MM.1S (cell line): ENCODE results near the gene C4A.
"Not testable (repeated sequence)": the region's sequence is repeated elsewhere in the genome, so short reads cannot be mapped to it uniquely, and the experiment has no call there.

Experiments used
- DNase-seq: peaks from one replicate; pipeline ENCODE4 v3.0.0-alpha.2; 2015
- H2AFZ ChIP-seq: fragments of 300-600 bp; sonication (generic); 2 replicates; pipeline ENCODE4 v1.6.0; 2016; ENCODE audit warnings: antibody characterized with exemption, low read length
- H3F3A ChIP-seq: fragments of 300-600 bp; sonication (generic); 2 replicates; pipeline ENCODE4 v1.6.1; 2016; ENCODE audit warnings: mild to moderate bottlenecking, antibody characterized with exemption, low read length, moderate library complexity, mixed read lengths; ENCODE audit not compliant: insufficient read depth
- H3K27ac ChIP-seq: fragments of 300-600 bp; sonication (generic); 2 replicates; pipeline ENCODE4 v1.5.1; 2016; ENCODE audit warnings: mild to moderate bottlenecking, low read length
- H3K27me3 ChIP-seq: fragments of 300-600 bp; sonication (generic); replicated peaks from 2 replicates; pipeline ENCODE4 v1.6.0; 2016; ENCODE audit warnings: low read length; ENCODE audit not compliant: insufficient read depth
- H3K36me3 ChIP-seq: fragments of 300-600 bp; sonication (generic); replicated peaks from 2 replicates; pipeline ENCODE4 v1.6.1; 2016; ENCODE audit warnings: mild to moderate bottlenecking, low read length, mixed read lengths; ENCODE audit not compliant: insufficient read depth
- H3K4me1 ChIP-seq: fragments of 300-600 bp; sonication (generic); 2 replicates; pipeline ENCODE4 v1.6.1; 2016; ENCODE audit warnings: low read length, mixed read lengths
- H3K4me2 ChIP-seq: fragments of 300-600 bp; sonication (generic); 2 replicates; pipeline ENCODE4 v1.6.0; 2016; ENCODE audit warnings: low read depth, low read length
- H3K4me3 ChIP-seq: fragments of 300-600 bp; sonication (generic); 2 replicates; pipeline ENCODE4 v1.5.1; 2016; ENCODE audit warnings: low read length, mixed read lengths
- H3K79me2 ChIP-seq: fragments of 300-600 bp; sonication (generic); 2 replicates; pipeline ENCODE4 v1.6.1; 2016; ENCODE audit warnings: mixed run types, low read length, mixed read lengths
- H3K9ac ChIP-seq: fragments of 300-600 bp; sonication (generic); 2 replicates; pipeline ENCODE4 v1.6.1; 2016; ENCODE audit warnings: low read length, mixed read lengths
- H3K9me2 ChIP-seq: fragments of 300-600 bp; sonication (generic); replicated peaks from 2 replicates; pipeline ENCODE4 v1.6.1; 2016; ENCODE audit warnings: mild to moderate bottlenecking, low read length, mixed read lengths; ENCODE audit not compliant: insufficient read depth
- H3K9me3 ChIP-seq: fragments of 300-600 bp; sonication (generic); replicated peaks from 2 replicates; pipeline ENCODE4 v1.6.1; 2016; ENCODE audit warnings: mild to moderate bottlenecking, low read length, mixed read lengths; ENCODE audit not compliant: insufficient read depth
- H4K20me1 ChIP-seq: fragments of 300-600 bp; sonication (generic); 2 replicates; pipeline ENCODE4 v1.6.1; 2016; ENCODE audit warnings: mild to moderate bottlenecking, low read length, moderate library complexity, mixed read lengths; ENCODE audit not compliant: insufficient read depth

The C4A gene

DNA sequence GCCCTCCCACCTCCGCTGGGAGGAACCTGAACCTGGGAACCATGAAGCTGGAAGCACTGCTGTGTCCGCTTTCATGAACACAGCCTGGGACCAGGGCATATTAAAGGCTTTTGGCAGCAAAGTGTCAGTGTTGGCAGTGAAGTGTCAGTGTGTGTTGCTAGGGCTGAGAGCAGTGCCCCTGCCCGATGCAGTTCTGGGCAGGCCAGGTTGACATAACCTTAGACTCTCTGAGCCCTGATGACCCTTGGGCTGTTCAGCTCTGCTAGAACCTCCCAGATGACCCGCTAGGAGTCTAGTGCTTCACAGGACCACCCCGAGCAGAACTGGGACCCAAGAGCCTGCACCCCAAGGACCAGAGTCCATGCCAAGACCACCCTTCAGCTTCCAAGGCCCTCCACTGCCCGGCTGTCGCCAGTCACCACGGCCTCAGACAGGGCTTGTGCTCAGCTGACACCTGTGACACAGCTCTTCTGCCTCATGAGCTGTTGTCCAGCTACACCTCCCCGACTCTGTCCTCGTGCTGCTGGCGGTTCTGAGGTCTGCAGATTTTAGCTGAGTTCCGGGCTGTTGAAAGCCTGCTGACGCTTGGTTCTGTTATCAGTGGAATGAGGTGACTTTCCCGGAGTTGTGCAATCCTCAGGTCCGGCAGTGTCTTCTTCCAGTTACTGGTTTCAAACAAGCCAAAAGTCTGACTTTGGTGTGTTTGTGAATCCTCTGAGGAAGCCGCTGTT is 53.6 kb downstream of the C4A start:
- not testable (repeated sequence) for H3K9me3 ChIP-seq, H3K4me3 ChIP-seq, H3K9ac ChIP-seq, H3K4me2 ChIP-seq, H3K79me2 ChIP-seq, DNase-seq, H3F3A ChIP-seq, H2AFZ ChIP-seq, H3K27ac ChIP-seq, H3K27me3 ChIP-seq, H3K9me2 ChIP-seq, H3K36me3 ChIP-seq, H3K4me1 ChIP-seq, H4K20me1 ChIP-seq

- H3K9ac ChIP-seq, H3K4me3 ChIP-seq, H3K4me2 ChIP-seq, H2AFZ ChIP-seq, H3K27me3 ChIP-seq, H3K79me2 ChIP-seq, H3K36me3 ChIP-seq, H3K4me1 ChIP-seq, H3K27ac ChIP-seq, DNase-seq, H3F3A ChIP-seq, H3K9me2 ChIP-seq, H4K20me1 ChIP-seq, H3K9me3 ChIP-seq: not testable (repeated sequence)
Measured at GRCh38 chr6:32037136-32037535, 55.3 kb downstream of the C4A start.

DNA sequence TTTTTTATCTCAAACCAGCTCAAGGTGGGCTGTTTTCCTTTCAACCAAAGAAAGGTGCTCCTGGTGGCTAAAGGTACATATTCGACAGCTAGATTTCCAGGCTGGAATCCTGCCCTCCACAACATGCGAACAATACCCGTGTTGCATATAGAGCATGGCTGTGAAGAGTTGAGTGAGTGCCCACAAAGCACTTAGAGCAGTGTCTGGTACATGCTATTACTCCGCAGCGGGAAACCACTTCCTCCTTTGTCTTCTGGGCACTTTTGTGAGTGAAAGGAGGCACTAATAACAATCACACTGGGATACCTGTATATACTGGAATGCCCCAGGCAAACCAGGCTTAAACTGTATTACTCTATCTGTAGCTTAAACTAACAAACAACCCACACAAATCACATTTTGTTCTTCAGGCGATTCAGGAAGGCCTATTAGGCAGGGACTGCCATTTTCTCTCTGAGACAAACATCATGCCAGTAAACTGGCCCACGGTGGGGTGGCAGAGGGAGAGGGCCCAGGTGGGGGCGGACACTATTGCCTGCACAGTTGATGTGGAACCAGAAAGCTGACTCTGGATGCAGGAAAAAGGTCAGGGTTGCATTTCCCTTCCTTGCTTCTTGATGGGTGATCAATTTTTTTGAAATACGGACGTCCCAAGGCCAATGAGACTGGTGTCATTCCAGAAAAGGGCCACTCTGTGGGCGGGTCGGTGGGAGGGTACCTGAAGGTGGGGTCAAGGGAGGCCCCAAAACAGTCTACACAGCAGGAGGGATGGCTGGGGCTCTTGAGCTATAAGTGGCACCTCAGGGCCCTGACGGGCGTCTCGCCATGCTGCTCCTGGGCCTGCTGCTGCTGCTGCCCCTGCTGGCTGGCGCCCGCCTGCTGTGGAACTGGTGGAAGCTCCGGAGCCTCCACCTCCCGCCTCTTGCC is 56.0 kb downstream of the C4A start, which contains the start of gene CYP21A2:
CYP21A2 (plus strand) TSS at position 818 of the 927 bp plus-strand sequence; CDS start at position 826, 8 bp downstream.
- H3K79me2 ChIP-seq, H3K4me1 ChIP-seq, H3K27me3 ChIP-seq, H3K9me3 ChIP-seq, DNase-seq, H3K4me3 ChIP-seq, H3K9ac ChIP-seq, H2AFZ ChIP-seq, H3K9me2 ChIP-seq, H3K4me2 ChIP-seq, H4K20me1 ChIP-seq, H3K36me3 ChIP-seq, H3F3A ChIP-seq, H3K27ac ChIP-seq: not testable (repeated sequence)

- not testable (repeated sequence) for H4K20me1 ChIP-seq, H3K36me3 ChIP-seq, H2AFZ ChIP-seq, DNase-seq, H3K27ac ChIP-seq, H3K4me2 ChIP-seq, H3K79me2 ChIP-seq, H3K9me2 ChIP-seq, H3K27me3 ChIP-seq, H3K4me3 ChIP-seq, H3F3A ChIP-seq, H3K9ac ChIP-seq, H3K4me1 ChIP-seq, H3K9me3 ChIP-seq
Measured at GRCh38 chr6:32038878-32039277, 57.0 kb downstream of the C4A start.

- not testable (repeated sequence) for H3K9ac ChIP-seq, H3F3A ChIP-seq, H3K4me3 ChIP-seq, H3K9me3 ChIP-seq, DNase-seq, H3K4me1 ChIP-seq, H3K4me2 ChIP-seq, H3K36me3 ChIP-seq, H3K27ac ChIP-seq, H3K79me2 ChIP-seq, H3K9me2 ChIP-seq, H3K27me3 ChIP-seq, H4K20me1 ChIP-seq, H2AFZ ChIP-seq
Measured at GRCh38 chr6:32039321-32040274, 57.7 kb downstream of the C4A start.

- H3K9ac ChIP-seq, DNase-seq, H2AFZ ChIP-seq, H3K4me1 ChIP-seq, H3K79me2 ChIP-seq, H3F3A ChIP-seq, H3K4me2 ChIP-seq, H3K27ac ChIP-seq, H3K27me3 ChIP-seq, H4K20me1 ChIP-seq, H3K9me3 ChIP-seq, H3K4me3 ChIP-seq, H3K9me2 ChIP-seq, H3K36me3 ChIP-seq: not testable (repeated sequence)
Measured at GRCh38 chr6:32040299-32041049, 58.6 kb downstream of the C4A start.

GRCh38 chr6:32041050-32041321 is 59.1 kb downstream of the C4A start:
- H3F3A ChIP-seq, H3K27ac ChIP-seq, H3K9me2 ChIP-seq, H3K9ac ChIP-seq, H3K27me3 ChIP-seq, H3K4me3 ChIP-seq, H3K36me3 ChIP-seq, DNase-seq, H3K4me2 ChIP-seq, H3K4me1 ChIP-seq, H3K9me3 ChIP-seq, H2AFZ ChIP-seq, H3K79me2 ChIP-seq, H4K20me1 ChIP-seq: not testable (repeated sequence)
